ENCODE measurements around the gene KIAA0825. TPM values are rescaled to one million over a fixed set of nuclear protein-coding genes. Genes with fewer than 3 reads are reported as not detected.

The KIAA0825 gene
- total RNA-seq, 4 donors from 2014 or later: 4.8 to 11.8 (median 7.2) TPM

- no peaks in the 10 kb centered on the region for H3K9me3 ChIP-seq
- WGBS, 2 donors: 68 to 71% methylated on average over 2 of the region's 2 CpGs
- no peaks in the 10 kb centered on the region for H3K4me1 ChIP-seq
- TF ChIP-seq EP300 (IDR thresholded peaks at IDR 0.05): no peak
- no peak for TF ChIP-seq POLR2A (IDR thresholded peaks at IDR 0.05)
- no peak overlapping the region for H3K27ac ChIP-seq
- DNase-seq (ENCODE audit: low spot score in 2 of 2): no peak
- H3K27me3 ChIP-seq: no peaks in the 10 kb centered on the region
- no peaks in the 10 kb centered on the region for H3K36me3 ChIP-seq
- no peak overlapping the region for H3K4me3 ChIP-seq
Observed at GRCh38 chr5:94249430-94249829, 369.0 kb downstream of the KIAA0825 start.

- no peaks in the 10 kb centered on the region for H3K27me3 ChIP-seq
- 79 to 91% methylated on average over 2 of the region's 2 CpGs for WGBS, 2 donors
- TF ChIP-seq EP300 (IDR thresholded peaks at IDR 0.05) (no peak), CTCF (IDR thresholded peaks at IDR 0.05) (no peak), POLR2A (IDR thresholded peaks at IDR 0.05) (no peak)
- H3K9me3 ChIP-seq: no peaks in the 10 kb centered on the region
- no peak overlapping the region for H3K4me3 ChIP-seq
- no peaks in the 10 kb centered on the region for H3K4me1 ChIP-seq
- H3K27ac ChIP-seq: no peak overlapping the region
- no peak for DNase-seq (ENCODE audit: low spot score in 2 of 2)
- no peaks in the 10 kb centered on the region for H3K36me3 ChIP-seq
Observed at GRCh38 chr5:94248175-94248875, 370.1 kb downstream of the KIAA0825 start.

GRCh38 chr5:94245608-94246007, 372.8 kb downstream of the KIAA0825 start:
- Histone ChIP-seq H3K36me3 (no peaks in the 10 kb centered on the region), H3K27ac (no peak overlapping the region), H3K4me3 (no peak overlapping the region), H3K27me3 (no peaks in the 10 kb centered on the region), H3K9me3 (no peaks in the 10 kb centered on the region), H3K4me1 (peaks cover 0 to 7% (median 0%) of the 10 kb centered on the region in 4 donors)
- no peak for DNase-seq (ENCODE audit: low spot score in 2 of 2)
- WGBS, 2 donors: 81 to 90% methylated on average over 4 of the region's 4 CpGs
- TF ChIP-seq EP300 (IDR thresholded peaks at IDR 0.05) (no peak), POLR2A (IDR thresholded peaks at IDR 0.05) (no peak), CTCF (IDR thresholded peaks at IDR 0.05) (no peak)

GRCh38 chr5:94244921-94245320, 373.5 kb downstream of the KIAA0825 start:
- Histone ChIP-seq H3K4me1 (peaks cover 0 to 12% (median 0%) of the 10 kb centered on the region in 4 donors), H3K27me3 (no peaks in the 10 kb centered on the region), H3K4me3 (no peak overlapping the region), H3K9me3 (no peaks in the 10 kb centered on the region), H3K36me3 (no peaks in the 10 kb centered on the region), H3K27ac (no peak overlapping the region)
- DNase-seq (ENCODE audit: low spot score in 2 of 2): no peak
- 59 to 89% methylated on average over 1 of the region's 1 CpG for WGBS, 2 donors
- TF ChIP-seq CTCF (IDR thresholded peaks at IDR 0.05): no peak
- no peak for TF ChIP-seq POLR2A (IDR thresholded peaks at IDR 0.05)
- TF ChIP-seq EP300 (IDR thresholded peaks at IDR 0.05): no peak

GRCh38 chr5:94243612-94244011, 374.8 kb downstream of the KIAA0825 start:
- no peak for DNase-seq (ENCODE audit: low spot score in 2 of 2)
- Histone ChIP-seq H3K4me3 (no peak overlapping the region), H3K27ac (no peak overlapping the region), H3K27me3 (no peaks in the 10 kb centered on the region), H3K36me3 (no peaks in the 10 kb centered on the region), H3K4me1 (peaks cover 0 to 12% (median 0%) of the 10 kb centered on the region in 4 donors), H3K9me3 (no peaks in the 10 kb centered on the region)
- no peak for TF ChIP-seq POLR2A (IDR thresholded peaks at IDR 0.05)
- no peak for TF ChIP-seq EP300 (IDR thresholded peaks at IDR 0.05)
- no peak for TF ChIP-seq CTCF (IDR thresholded peaks at IDR 0.05)
- WGBS, 2 donors: 50 to 52% methylated on average over 3 of the region's 3 CpGs

Data from tibial nerve (tissue), 4 donors.